Sigmoid colon (tissue), 4 donors: ENCODE data around the gene FGGY.

Experiments
- CTCF ChIP-seq, 4 experiments: fragments of 450-650 bp in 3 of 4; fragments of 200-600 bp in 1 of 4; IDR thresholded peaks; one replicate each; pipeline ENCODE4 v1.5.1; 2016 to 2019; ENCODE audit warnings: antibody characterized with exemption in 4 of 4, mild to moderate bottlenecking in 3 of 4, moderate library complexity in 2 of 4
- EP300 ChIP-seq, 4 donors: sonication (generic); formaldehyde crosslinking; IDR thresholded peaks; one replicate each; pipeline ENCODE4 v1.6.1; 2017; ENCODE audit warnings: antibody characterized with exemption in 4 of 4
- POLR2A ChIP-seq, 2 donors: fragments of 450-650 bp; IDR thresholded peaks; one replicate each; pipeline ENCODE4 v1.6.1; 2016; ENCODE audit warnings: antibody characterized with exemption in 2 of 2, mild to moderate bottlenecking in 2 of 2, moderate library complexity in 2 of 2
- POLR2AphosphoS5 ChIP-seq, 4 donors: sonication (generic); formaldehyde crosslinking; IDR thresholded peaks; one replicate each; pipeline ENCODE4 v1.6.1; 2017; ENCODE audit warnings: antibody characterized with exemption in 4 of 4

GRCh38 chr1:59657873-59658465, 361.1 kb downstream of the FGGY start:
- TF ChIP-seq CTCF (IDR thresholded peaks at IDR 0.05): no peak
- TF ChIP-seq POLR2A (IDR thresholded peaks at IDR 0.05): no peak
- TF ChIP-seq POLR2AphosphoS5 (IDR thresholded peaks at IDR 0.05): no peak
- no peak for TF ChIP-seq EP300 (IDR thresholded peaks at IDR 0.05)
